ENCODE data around the gene CUX1. TPM values are rescaled to one million over a fixed set of nuclear protein-coding genes. Genes with fewer than 3 reads are reported as not detected.

The CUX1 gene
- total RNA-seq, 1 experiment from 2014 or later = 64.3 TPM

- no peak overlapping the region for H3K4me3 Mint-ChIP-seq
- peak overlapping the region; percentile 85; the same call in 1 of the 2 replicates for H3K27ac Mint-ChIP-seq
- no peak for DNase-seq (ENCODE audit: low spot score)
- no peak for ATAC-seq
- H3K27me3 Mint-ChIP-seq (ENCODE audit: low read depth) = no peaks in the 10 kb centered on the region
- no peaks in the 10 kb centered on the region for H3K9me3 Mint-ChIP-seq
- TF ChIP-seq, protein P1, sequence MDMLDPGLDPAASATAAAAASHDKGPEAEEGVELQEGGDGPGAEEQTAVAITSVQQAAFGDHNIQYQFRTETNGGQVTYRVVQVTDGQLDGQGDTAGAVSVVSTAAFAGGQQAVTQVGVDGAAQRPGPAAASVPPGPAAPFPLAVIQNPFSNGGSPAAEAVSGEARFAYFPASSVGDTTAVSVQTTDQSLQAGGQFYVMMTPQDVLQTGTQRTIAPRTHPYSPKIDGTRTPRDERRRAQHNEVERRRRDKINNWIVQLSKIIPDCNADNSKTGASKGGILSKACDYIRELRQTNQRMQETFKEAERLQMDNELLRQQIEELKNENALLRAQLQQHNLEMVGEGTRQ (CRISPR knock-in tag; IDR thresholded peaks at IDR 0.05) = no peak
- TF ChIP-seq ZNF671 (CRISPR knock-in tag; IDR thresholded peaks at IDR 0.05) (no peak), CBFB (CRISPR knock-in tag; IDR thresholded peaks at IDR 0.05; ENCODE audit: low read depth) (no peak), ZNF121 (CRISPR knock-in tag; IDR thresholded peaks at IDR 0.05) (no peak), ZNF423 (CRISPR knock-in tag; IDR thresholded peaks at IDR 0.05) (no peak), ZNF138 (CRISPR knock-in tag; conservative IDR thresholded peaks at IDR 0.05) (no peak), MAX (CRISPR knock-in tag; IDR thresholded peaks at IDR 0.05) (no peak), FOXK1 (CRISPR knock-in tag; IDR thresholded peaks at IDR 0.05) (no peak), ATF3 (CRISPR knock-in tag; conservative IDR thresholded peaks at IDR 0.05) (no peak), NR1H2 (CRISPR knock-in tag; IDR thresholded peaks at IDR 0.05) (no peak), ZNF317 (CRISPR knock-in tag; IDR thresholded peaks at IDR 0.05; ENCODE audit: borderline replicate concordance, low read depth) (no peak), ELF4 (CRISPR knock-in tag; IDR thresholded peaks at IDR 0.05; ENCODE audit: low read depth) (no peak), SMAD3 (CRISPR knock-in tag; IDR thresholded peaks at IDR 0.05; ENCODE audit: borderline replicate concordance) (no peak), ETV6 (CRISPR knock-in tag; IDR thresholded peaks at IDR 0.05) (no peak)
- TF ChIP-seq, protein P2, sequence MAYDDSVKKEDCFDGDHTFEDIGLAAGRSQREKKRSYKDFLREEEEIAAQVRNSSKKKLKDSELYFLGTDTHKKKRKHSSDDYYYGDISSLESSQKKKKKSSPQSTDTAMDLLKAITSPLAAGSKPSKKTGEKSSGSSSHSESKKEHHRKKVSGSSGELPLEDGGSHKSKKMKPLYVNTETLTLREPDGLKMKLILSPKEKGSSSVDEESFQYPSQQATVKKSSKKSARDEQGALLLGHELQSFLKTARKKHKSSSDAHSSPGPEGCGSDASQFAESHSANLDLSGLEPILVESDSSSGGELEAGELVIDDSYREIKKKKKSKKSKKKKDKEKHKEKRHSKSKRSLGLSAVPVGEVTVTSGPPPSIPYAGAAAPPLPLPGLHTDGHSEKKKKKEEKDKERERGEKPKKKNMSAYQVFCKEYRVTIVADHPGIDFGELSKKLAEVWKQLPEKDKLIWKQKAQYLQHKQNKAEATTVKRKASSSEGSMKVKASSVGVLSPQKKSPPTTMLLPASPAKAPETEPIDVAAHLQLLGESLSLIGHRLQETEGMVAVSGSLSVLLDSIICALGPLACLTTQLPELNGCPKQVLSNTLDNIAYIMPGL (CRISPR knock-in tag; IDR thresholded peaks at IDR 0.05) = no peak
- TF ChIP-seq, protein P3, sequence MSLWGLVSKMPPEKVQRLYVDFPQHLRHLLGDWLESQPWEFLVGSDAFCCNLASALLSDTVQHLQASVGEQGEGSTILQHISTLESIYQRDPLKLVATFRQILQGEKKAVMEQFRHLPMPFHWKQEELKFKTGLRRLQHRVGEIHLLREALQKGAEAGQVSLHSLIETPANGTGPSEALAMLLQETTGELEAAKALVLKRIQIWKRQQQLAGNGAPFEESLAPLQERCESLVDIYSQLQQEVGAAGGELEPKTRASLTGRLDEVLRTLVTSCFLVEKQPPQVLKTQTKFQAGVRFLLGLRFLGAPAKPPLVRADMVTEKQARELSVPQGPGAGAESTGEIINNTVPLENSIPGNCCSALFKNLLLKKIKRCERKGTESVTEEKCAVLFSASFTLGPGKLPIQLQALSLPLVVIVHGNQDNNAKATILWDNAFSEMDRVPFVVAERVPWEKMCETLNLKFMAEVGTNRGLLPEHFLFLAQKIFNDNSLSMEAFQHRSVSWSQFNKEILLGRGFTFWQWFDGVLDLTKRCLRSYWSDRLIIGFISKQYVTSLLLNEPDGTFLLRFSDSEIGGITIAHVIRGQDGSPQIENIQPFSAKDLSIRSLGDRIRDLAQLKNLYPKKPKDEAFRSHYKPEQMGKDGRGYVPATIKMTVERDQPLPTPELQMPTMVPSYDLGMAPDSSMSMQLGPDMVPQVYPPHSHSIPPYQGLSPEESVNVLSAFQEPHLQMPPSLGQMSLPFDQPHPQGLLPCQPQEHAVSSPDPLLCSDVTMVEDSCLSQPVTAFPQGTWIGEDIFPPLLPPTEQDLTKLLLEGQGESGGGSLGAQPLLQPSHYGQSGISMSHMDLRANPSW (CRISPR knock-in tag; conservative IDR thresholded peaks at IDR 0.05; ENCODE audit: low read depth) = no peak
- TF ChIP-seq, protein P4, sequence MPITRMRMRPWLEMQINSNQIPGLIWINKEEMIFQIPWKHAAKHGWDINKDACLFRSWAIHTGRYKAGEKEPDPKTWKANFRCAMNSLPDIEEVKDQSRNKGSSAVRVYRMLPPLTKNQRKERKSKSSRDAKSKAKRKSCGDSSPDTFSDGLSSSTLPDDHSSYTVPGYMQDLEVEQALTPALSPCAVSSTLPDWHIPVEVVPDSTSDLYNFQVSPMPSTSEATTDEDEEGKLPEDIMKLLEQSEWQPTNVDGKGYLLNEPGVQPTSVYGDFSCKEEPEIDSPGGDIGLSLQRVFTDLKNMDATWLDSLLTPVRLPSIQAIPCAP (CRISPR knock-in tag; IDR thresholded peaks at IDR 0.05) = no peak
- TF ChIP-seq, protein P5, sequence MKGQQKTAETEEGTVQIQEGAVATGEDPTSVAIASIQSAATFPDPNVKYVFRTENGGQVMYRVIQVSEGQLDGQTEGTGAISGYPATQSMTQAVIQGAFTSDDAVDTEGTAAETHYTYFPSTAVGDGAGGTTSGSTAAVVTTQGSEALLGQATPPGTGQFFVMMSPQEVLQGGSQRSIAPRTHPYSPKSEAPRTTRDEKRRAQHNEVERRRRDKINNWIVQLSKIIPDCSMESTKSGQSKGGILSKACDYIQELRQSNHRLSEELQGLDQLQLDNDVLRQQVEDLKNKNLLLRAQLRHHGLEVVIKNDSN (CRISPR knock-in tag; IDR thresholded peaks at IDR 0.05) = no peak
- TF ChIP-seq, protein P6, sequence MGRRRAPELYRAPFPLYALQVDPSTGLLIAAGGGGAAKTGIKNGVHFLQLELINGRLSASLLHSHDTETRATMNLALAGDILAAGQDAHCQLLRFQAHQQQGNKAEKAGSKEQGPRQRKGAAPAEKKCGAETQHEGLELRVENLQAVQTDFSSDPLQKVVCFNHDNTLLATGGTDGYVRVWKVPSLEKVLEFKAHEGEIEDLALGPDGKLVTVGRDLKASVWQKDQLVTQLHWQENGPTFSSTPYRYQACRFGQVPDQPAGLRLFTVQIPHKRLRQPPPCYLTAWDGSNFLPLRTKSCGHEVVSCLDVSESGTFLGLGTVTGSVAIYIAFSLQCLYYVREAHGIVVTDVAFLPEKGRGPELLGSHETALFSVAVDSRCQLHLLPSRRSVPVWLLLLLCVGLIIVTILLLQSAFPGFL (CRISPR knock-in tag; IDR thresholded peaks at IDR 0.05; ENCODE audit: borderline replicate concordance) = no peak
- POLR2A ChIA-PET = no interaction called here
- CTCF ChIA-PET = no interaction called here
- H3K4me1 Mint-ChIP-seq = peaks cover 54% of the 10 kb centered on the region
- H3K36me3 Mint-ChIP-seq = 0 out of 2 replicates have a peak, but pooled peaks cover 4% of the 10 kb centered on the region
Measured at GRCh38 chr7:101952355-101953247, 135.2 kb downstream of the CUX1 start.
